HEK293 (cell line): ENCODE results near the gene EFCAB6.

Experiments used
- ZNF133 ChIP-seq: fragments of 450-650 bp; formaldehyde crosslinking; IDR thresholded peaks from 2 replicates; pipeline ENCODE4 v1.5.1; 2016; ENCODE audit warnings: missing biosample characterization, missing genetic modification characterization
- TF ChIP-seq, protein P1 (sequence below): fragments of 450-650 bp; formaldehyde crosslinking; IDR thresholded peaks from 2 replicates; pipeline ENCODE4 v1.5.1; 2016; ENCODE audit warnings: missing biosample characterization, missing genetic modification characterization
- TF ChIP-seq, protein P2 (sequence below): fragments of 450-650 bp; formaldehyde crosslinking; IDR thresholded peaks from 2 replicates; pipeline ENCODE4 v1.5.1; 2016; ENCODE audit warnings: missing biosample characterization, missing genetic modification characterization

DNA sequence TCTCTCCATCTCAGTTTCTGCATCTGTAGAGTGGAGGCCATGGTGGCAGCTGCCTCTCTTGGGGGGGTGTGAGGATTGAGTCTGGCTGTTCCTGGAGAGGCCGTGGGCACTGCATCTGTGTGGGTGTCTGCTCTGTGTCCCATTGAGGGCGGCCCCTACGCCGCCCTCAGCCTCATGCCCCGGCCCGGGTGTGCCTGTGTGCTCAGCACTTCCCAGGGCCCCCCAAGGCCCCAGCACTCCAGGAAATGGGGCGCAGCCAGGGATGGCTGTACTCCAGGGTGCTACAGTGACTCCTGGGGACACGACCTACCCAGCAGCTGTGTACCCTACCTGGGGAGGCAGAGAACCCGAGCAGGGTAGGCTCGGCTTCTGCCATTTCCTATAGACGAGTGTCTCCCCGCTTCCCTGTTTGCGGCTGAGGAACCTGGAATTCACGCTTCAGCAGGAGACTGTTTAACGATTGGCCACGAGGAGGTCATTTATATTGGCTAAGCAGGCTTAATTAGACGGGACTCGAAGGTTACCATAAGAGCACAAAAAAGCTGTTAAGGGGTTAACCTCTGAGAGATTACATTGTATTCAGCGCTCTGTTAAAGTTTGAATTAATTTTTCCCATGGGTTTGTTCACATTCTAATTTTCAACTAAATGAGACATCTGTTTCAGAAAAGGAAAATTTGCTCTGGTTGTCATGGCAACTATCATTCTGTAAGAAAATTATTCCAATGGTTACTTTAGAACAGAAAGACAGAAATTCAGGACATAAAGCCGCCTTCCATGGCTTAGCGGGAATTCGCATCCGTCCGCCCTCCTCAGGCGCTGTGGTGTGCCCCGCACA is 323.9 kb downstream of the EFCAB6 start:
- TF ChIP-seq, protein P1, sequence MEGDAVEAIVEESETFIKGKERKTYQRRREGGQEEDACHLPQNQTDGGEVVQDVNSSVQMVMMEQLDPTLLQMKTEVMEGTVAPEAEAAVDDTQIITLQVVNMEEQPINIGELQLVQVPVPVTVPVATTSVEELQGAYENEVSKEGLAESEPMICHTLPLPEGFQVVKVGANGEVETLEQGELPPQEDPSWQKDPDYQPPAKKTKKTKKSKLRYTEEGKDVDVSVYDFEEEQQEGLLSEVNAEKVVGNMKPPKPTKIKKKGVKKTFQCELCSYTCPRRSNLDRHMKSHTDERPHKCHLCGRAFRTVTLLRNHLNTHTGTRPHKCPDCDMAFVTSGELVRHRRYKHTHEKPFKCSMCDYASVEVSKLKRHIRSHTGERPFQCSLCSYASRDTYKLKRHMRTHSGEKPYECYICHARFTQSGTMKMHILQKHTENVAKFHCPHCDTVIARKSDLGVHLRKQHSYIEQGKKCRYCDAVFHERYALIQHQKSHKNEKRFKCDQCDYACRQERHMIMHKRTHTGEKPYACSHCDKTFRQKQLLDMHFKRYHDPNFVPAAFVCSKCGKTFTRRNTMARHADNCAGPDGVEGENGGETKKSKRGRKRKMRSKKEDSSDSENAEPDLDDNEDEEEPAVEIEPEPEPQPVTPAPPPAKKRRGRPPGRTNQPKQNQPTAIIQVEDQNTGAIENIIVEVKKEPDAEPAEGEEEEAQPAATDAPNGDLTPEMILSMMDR (tag by site-specific recombination): no peak
- TF ChIP-seq, protein P2, sequence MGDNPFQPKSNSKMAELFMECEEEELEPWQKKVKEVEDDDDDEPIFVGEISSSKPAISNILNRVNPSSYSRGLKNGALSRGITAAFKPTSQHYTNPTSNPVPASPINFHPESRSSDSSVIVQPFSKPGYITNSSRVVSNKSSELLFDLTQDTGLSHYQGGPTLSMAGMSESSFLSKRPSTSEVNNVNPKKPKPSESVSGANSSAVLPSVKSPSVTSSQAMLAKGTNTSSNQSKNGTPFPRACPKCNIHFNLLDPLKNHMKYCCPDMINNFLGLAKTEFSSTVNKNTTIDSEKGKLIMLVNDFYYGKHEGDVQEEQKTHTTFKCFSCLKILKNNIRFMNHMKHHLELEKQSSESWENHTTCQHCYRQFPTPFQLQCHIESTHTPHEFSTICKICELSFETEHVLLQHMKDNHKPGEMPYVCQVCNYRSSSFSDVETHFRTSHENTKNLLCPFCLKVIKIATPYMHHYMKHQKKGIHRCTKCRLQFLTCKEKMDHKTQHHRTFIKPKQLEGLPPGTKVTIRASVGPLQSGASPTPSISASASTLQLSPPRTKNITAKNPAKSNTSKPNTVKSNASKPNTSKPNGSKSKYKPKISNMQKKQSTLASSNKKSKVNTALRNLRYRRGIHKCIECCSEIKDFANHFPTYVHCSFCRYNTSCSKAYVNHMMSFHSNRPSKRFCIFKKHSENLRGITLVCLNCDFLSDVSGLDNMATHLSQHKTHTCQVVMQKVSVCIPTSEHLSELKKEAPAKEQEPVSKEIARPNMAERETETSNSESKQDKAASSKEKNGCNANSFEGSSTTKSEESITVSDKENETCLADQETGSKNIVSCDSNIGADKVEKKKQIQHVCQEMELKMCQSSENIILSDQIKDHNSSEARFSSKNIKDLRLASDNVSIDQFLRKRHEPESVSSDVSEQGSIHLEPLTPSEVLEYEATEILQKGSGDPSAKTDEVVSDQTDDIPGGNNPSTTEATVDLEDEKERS (tag by site-specific recombination): no peak
- TF ChIP-seq ZNF133 (tag by site-specific recombination): no peak
